AG10803 (cell line): ENCODE data around the gene ARHGAP5.

ENCODE experiments used
- DNase-seq: peaks from one replicate; pipeline ENCODE4 v3.0.0; 2010; ENCODE audit warnings: low read depth
- H3K4me3 ChIP-seq: 2 replicates; pipeline ENCODE4 v1.5.1; 2011; ENCODE audit warnings: mild to moderate bottlenecking, low read length, control low read depth
- CTCF ChIP-seq: conservative IDR thresholded peaks from 2 replicates; pipeline ENCODE4 v1.5.1; 2011; ENCODE audit warnings: mild to moderate bottlenecking, low read length, control low read depth, inconsistent platforms

ARHGAP5 gene

GRCh38 chr14:32077081-32078022, at the start of gene ARHGAP5:
Gene ARHGAP5, plus strand, starts transcription at chr14:32077304. Its CDS starts 13,366 bp downstream, at chr14:32090670.
- no peak for TF ChIP-seq CTCF
- no peak for DNase-seq
- peak within 1 kb of the TSS; percentile 91 for H3K4me3 ChIP-seq

GRCh38 chr14:32028599-32028998, 48.5 kb upstream of the ARHGAP5 start:
- no peak for TF ChIP-seq CTCF
- H3K4me3 ChIP-seq, result no peak overlapping the region
- peak; percentile 41 for DNase-seq

GRCh38 chr14:32033543-32033942, 43.6 kb upstream of the ARHGAP5 start:
- no peak for DNase-seq
- no peak for TF ChIP-seq CTCF
- H3K4me3 ChIP-seq, result no peak overlapping the region

- no peak for DNase-seq
- no peak overlapping the region for H3K4me3 ChIP-seq
- TF ChIP-seq CTCF, result no peak
Measured at GRCh38 chr14:32038876-32039275, 38.2 kb upstream of the ARHGAP5 start.

- no peak for DNase-seq
- no peak for TF ChIP-seq CTCF
- no peak overlapping the region for H3K4me3 ChIP-seq
Measured at GRCh38 chr14:32039401-32040030, 37.6 kb upstream of the ARHGAP5 start.

- DNase-seq, result no peak
- no peak for TF ChIP-seq CTCF
- no peak overlapping the region for H3K4me3 ChIP-seq
Measured at GRCh38 chr14:32043624-32044023, 33.5 kb upstream of the ARHGAP5 start.
